GM19193 (cell line): ENCODE results near the gene TTBK2.

Source experiments
- POLR2A ChIP-seq: IDR thresholded peaks from 4 replicates; pipeline ENCODE4 v1.6.1; 2011; ENCODE audit not compliant: insufficient read depth, insufficient read length; ENCODE audit errors: extremely low read depth

The TTBK2 gene

GRCh38 chr15:42858540-42858939 lies 62.0 kb downstream of the TTBK2 start:
- no peak for TF ChIP-seq POLR2A

- TF ChIP-seq POLR2A: no peak
Observed at GRCh38 chr15:42854576-42854975, 66.0 kb downstream of the TTBK2 start.

- TF ChIP-seq POLR2A: no peak
Observed at GRCh38 chr15:42849836-42850235, 70.7 kb downstream of the TTBK2 start.

- no peak for TF ChIP-seq POLR2A
Observed at GRCh38 chr15:42848846-42849245, 71.7 kb downstream of the TTBK2 start.

- TF ChIP-seq POLR2A: no peak
Observed at GRCh38 chr15:42846647-42847046, 73.9 kb downstream of the TTBK2 start.

GRCh38 chr15:42845581-42845980 lies 75.0 kb downstream of the TTBK2 start:
- TF ChIP-seq POLR2A: no peak

GRCh38 chr15:42843699-42844098 lies 76.9 kb downstream of the TTBK2 start:
- TF ChIP-seq POLR2A: no peak

GRCh38 chr15:42836251-42836650 lies 84.3 kb downstream of the TTBK2 start:
- TF ChIP-seq POLR2A: no peak

GRCh38 chr15:42832576-42832975 lies 88.0 kb downstream of the TTBK2 start:
- TF ChIP-seq POLR2A: no peak

- TF ChIP-seq POLR2A: no peak
Observed at GRCh38 chr15:42826251-42826890, 94.2 kb downstream of the TTBK2 start.

- TF ChIP-seq POLR2A: no peak
Observed at GRCh38 chr15:42825599-42825998, 95.0 kb downstream of the TTBK2 start.

- no peak for TF ChIP-seq POLR2A
Observed at GRCh38 chr15:42820811-42821210, 99.8 kb downstream of the TTBK2 start.

- TF ChIP-seq POLR2A: no peak
Observed at GRCh38 chr15:42819786-42820185, 100.8 kb downstream of the TTBK2 start.

GRCh38 chr15:42811433-42811832 lies 109.1 kb downstream of the TTBK2 start:
- no peak for TF ChIP-seq POLR2A

GRCh38 chr15:42808913-42809312 lies 111.7 kb downstream of the TTBK2 start:
- TF ChIP-seq POLR2A: no peak

GRCh38 chr15:42805266-42805665 lies 115.3 kb downstream of the TTBK2 start:
- no peak for TF ChIP-seq POLR2A

- no peak for TF ChIP-seq POLR2A
Observed at GRCh38 chr15:42804739-42805138, 115.8 kb downstream of the TTBK2 start.
